CD4-positive, alpha-beta T cell treated with Interleukin-15 for 1 hour (primary cell): ENCODE results near the gene ALX4.

Source experiments
- DNase-seq: peaks from one replicate; pipeline ENCODE4 v3.0.0-alpha.2; 2020

ALX4 gene

DNA sequence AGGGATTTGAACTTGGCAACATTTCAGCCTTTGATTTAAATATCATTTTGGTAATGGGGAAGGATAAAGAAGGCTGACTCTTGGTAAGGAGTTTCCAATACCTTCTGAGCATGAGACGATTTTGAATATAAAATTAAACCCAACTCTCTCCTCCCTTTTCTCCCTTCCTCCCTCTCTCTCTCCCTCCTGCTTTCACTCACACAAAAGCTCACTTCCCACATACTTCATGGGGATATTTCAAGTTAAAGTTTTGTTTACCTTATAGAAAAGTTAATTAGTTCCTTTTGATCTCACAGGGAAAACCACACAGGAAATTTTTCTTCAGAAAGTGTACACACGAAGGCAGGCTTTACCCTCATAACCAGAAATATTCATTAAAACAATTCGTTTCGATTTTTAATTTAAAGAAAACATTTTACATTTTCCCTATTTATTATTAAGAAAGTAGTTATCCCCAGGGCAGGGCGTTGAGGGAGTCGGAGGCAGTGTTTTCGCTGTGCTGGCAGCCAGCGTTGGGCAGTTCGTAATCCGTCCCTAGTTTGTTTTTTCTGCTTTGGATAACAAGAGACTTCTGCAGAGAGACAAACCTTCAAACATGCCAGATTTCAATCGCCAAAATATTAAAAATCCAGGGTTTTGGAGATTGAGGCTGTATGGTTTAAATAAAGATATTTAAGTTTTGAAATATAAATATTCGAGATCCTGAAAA, 25.3 kb upstream of the ALX4 start:
- DNase-seq: no peak

DNA sequence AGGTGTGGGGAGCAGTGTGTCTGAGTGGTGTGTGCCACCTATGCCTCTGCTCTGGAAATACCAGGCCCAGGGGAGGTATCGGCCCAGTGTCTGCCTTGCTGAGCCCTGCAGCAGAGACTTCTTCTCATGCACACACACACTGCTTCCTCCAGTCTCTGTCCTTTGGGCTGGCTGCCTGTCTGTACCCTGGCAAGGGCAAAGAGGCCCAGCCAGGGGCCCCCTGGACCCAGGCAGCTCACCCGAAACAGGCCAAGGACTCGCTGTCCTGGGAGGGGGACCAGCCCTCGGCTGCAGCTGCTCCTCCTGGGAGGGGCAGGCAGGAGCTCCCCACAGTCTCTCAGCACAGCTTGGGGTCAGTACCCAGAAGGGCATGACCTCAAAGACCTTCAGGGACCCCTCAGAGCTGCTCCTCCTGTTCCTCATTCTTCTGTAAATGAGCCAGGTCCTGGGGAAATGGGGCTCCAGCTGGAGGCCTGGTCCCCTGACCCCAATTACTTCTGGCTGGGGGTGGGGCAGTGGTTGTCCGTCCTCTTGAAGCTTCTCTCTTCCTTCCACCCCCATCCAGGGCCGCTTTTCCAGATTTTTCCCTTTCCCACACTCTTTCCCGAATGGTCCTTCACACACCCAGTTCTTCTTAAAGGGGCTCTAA, 24.5 kb upstream of the ALX4 start:
- DNase-seq: no peak

DNA sequence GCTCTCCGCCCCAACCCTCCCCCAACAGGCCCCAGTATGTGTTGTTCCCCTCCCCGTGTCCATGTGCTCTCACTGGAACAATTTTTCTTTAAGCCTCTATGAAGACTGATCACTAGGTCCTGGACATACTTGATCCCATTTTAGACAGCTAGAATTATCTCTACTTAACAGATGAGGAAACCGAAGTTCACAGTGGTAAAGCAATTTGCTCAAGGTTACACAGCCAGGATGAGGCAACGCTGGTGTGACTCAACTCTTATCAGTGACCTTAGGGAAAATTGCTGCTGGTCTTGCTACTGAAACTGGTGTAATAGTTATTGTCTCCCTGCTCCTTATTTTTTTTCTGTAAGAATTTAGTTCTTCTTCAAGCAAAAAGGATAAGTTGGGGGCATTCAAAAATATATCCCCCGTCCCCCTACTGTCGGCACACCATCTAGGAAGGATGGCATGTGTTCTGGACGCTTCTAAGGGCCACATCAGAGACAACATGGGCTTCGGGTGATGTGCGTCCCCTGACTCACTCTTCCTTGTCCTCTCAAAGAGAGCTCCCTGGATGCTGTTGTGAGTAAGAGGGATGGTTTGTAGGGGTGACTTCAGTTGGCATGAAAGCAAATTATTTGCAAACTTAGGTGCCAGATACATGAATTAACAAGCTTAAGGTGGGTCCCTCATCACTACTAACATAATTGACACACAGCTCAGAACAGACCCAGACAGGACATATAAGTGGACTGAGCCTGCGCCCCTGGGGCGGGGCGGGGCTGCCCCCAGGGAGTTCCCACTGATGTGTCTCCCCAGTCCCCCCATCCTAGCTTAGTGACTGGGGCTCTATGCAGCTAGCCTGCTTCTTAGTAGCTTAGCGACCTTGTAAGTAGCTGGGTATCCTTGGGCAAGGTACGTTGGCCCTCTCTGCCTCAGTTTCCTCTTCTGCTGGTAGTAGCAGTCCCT, 23.6 kb upstream of the ALX4 start:
- no peak for DNase-seq

DNA sequence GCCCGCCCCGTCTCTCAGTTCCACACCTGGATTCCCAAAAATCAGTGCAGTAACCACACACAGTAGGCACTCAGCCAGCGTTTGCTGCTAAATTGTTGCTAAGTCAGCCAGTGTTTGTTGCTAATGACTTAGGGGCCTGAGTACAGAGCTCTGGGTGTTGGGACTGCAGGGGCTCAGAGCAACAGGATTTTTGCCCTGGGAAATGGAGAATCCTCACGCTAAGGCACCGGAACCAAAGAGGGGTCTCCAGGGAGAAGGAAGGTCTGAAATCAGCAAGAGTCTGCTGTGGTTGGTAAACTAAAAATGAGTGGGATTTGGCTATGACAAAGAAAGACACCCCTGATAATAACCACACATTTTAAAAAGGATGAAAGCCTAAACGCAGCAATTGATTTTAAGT, 22.7 kb upstream of the ALX4 start:
- DNase-seq: no peak

DNA sequence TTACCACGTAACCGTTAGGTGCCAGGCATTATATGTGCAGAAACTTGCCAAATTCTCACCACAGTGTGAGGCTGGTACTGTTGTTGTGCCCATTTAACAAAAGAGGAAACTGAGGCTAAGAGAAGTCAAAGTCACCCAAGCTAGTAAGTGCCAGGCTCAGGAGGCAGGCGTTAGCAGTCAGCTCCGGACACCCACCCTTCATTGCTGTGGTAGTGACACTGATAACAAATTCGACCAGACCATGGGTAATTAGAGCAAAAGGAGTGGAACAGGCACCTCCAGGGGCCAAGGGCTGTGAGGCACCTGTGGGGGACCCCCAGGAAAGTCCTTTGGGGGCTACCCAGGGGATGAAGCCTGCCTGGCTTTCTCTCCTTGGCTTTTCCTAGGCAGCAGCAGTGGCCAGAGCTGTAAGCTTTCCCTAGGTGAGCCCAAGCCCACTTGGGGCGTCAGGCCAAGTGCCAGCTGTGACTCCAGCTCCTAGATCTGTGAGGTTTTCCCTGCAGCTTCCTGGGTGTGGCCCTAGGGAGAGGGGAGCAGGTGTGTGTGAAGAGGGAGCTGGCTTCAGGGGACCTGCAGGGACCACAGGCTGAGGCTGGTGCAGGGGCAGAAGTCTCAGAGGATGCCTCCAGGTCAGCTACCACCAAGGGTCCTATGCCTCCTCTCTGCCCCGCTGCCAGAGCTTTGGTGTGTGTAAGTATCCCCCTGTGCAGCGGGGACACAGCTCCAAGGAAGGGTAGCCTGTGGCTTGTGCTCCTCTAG, 19.7 kb upstream of the ALX4 start:
- no peak for DNase-seq

DNA sequence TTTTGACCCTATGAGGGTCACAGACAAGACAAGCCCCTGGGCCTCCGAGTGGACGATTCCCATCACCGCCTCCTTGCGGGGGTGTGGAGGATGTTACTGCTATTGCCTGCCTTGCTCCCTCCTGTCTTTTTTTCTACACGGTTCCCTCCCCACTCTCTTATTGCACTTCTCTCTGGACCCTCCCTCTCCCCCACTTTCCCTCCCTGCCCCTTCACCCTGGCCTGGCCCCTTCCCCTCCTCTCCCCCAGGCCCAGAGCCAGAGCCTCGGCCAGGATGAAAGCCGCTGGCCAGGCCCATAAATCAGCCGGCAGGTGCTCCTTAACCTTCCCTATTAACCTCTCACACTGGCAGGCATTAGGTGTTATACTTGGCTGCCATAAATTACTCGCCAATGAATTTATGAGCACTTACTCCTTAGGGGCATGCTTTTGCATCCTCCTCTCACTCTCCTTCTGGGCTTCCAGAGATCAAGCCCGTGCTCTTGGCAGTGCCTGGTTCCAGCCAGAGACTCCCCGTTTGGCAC, 18.3 kb upstream of the ALX4 start:
- DNase-seq: no peak

DNA sequence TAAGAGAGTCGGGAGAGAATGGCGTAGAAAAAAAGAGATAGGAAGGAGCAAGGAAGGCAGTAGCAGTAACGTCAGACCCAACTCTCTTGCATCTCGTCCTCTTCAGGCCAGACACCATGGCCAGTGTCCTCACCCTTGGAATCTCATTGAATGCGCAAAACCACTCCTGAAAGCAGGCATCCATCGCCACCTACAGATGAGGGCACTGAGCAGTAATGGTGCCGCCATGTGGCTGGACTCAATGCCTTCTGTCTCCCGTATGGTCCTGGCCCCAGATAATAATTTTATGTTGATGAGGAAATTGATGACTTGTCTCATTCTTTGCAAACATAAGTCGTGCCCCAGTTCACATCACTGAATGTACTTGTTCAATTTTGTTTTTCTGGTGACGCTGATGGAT, 17.8 kb upstream of the ALX4 start:
- no peak for DNase-seq

DNA sequence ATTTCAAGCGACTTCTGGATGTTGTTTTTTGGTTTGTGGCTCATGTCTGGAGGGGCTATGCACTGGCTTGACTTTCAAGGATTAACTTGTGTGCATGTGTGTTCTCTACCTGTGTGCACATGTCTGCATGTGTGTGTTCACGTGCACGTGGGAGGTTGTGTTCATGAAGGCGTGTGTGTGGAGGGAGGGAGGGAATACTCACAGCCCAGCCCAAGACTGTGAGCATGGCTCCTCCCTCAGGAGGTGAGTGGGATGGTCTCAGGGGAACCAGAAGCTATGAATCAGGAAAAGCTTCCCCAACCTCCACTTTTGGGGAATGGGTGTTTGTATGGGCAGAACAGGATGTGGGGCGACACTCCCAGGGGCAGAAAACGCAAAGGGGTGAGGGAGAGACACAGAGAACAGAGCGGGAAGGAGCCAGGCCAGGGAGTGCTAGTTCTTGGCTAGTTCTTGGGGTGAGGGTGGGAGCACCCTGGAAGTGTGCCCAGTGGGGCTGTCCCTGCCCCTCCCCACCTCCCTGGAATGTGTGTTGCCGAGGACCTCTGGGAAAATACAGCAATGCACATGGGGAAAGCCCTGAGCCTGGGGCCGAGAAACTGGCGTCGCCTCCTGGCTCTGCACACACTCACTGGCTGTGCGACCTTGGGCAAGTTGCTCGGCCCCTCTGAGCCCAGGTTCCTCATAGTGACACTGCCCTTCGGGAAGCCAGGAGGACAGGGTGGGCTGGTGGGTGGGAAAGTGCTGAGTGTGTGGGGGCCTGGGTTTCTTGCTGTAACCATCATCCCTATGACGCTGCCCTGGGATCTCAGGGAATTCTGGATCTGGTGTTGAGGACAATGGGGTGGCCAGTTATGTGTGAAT, 16.9 kb upstream of the ALX4 start:
- no peak for DNase-seq

DNA sequence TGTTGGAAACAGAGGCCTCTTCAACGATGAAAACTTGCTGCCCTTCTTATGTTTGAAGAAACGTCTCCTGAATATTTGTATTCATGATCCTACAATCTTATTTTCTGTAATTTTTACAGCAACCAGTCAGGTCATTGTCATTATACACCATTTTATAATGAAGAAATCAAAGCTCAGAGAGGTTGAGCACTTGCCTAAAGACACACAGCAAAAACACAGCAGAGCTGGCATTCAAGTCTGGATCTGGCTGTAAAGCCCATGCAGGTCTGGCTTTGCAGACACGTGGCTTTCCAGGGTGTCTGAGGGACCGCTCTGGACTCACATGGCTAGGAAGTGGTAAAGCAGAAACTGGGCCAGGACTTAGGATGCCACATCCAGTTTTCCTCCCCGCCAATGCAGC, 15.8 kb upstream of the ALX4 start:
- no peak for DNase-seq

DNA sequence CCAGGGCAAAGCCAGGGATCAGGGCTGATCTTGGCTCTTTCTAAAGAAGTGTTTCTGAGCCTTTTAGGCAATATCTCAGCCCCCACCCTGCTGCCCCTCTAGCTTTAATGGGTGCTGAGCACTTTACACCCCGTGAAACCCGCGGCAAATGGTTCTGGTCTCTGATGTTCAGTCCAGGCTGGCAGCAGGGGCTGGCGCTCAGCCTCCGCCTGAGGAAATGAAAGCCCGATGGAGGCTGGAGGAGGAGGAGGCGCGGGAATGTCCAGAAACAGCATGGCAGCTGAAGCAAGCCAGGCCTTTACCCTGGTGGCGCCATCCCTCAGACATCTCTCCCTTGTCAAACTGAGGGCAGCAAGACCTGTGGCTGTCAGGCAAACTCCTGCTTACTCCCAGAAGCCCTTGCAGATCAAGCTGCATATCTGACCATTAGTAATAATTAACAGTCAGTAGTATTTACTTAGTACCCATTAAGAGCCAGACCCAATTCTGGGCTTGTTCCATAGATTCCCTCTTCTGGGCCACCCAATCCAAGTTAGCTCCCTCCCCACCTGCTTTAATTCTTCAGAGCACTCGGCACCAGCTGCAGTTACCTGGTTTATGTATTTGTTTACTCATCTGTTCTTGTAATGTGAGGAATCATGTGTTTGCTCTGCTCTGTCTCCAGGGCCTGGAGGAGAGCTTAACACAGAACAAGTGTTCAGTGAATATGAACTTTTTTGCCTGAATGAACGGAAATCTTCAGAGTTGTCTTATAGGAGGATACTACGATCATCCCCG, 15.0 kb upstream of the ALX4 start:
- no peak for DNase-seq

DNA sequence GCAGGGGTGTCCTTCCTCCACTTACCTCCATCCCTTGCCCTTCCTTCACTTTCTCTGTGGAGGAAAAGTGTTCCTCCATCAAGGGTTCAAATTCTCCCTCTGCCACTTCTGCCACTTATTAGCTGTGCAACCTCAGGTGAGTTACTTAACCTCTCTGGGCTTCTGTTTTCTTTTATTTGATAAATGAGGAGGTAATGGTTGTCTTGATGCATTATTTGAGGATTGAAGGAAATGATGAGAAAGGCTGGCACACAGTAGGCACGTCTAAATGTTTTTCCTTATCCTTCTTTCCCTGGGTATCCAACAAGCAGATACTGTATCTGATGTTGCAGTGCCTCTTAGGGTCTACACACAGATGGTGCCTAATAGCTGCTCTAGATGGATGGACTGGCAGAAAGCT, 14.3 kb upstream of the ALX4 start:
- DNase-seq: no peak

DNA sequence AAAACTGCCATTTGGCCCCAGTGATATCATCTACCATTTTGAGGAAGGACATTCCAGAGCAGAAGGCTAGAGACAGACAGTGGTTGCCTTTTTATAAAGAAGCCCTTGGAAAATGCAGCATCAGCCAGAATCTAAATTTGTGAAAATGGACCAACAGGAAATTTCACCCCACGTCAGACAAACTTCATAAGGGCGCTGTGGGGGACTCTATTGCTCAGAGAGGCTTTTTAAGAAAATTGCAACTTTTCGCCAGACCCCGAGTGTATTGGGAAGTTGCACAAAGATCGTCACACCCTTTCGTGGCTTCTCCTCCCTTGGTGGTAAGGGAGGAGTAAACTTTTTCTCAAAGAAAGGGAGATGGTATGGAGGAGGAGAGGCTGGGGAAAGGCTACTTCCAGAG, 12.3 kb upstream of the ALX4 start:
- no peak for DNase-seq

DNA sequence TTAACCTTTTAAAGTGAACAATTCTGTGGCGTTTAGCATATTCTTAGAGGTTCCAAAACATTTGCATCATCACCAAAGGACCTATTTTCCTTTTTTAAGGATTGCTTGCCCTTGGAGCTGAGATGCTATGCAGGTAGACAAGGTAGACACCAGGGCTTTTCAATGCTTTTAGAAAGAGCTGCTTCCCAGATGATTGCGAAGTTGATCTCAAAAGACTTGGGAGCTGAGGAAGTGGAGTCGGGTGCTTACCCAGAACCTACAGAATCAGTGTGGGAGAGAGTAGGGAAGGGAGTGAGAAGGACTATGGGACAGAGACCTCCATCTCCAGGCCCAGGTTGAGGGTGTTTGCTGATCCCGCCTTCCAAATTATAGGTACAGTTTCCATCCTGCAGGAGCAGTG, 11.1 kb upstream of the ALX4 start:
- no peak for DNase-seq

DNA sequence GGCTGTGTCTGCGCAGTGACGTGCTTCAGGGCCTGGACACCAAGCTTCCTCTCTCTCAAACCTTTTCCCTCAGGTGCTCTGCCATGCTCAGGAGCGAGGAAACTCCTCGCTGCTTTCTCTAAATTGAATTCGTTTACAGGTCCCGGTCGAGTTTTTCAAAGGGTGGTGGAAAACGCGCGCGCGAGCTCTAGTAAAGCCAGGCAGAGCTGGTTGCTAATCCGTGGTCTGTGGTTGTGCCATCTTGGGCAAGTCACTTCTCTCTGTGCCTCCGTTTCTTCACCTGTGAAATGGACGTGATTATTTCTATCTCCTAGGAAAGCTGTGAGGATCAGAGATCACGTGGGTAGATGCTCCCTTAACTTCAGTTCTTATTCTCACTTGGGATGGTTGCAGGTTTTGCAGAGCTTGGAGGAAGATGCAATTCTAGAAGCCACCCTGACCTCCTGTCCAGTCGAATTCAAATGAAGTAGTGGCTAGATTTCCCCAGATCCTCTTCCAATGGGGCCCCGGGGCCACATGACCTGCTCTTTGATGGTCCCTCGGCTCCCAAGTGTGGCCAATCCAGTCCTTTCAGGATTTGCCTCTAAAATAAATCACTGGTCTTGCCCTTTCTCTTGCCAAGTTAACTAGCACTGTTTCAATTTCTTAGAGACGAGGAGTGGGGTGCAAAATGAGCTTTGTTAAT, 10.5 kb upstream of the ALX4 start:
- no peak for DNase-seq

DNA sequence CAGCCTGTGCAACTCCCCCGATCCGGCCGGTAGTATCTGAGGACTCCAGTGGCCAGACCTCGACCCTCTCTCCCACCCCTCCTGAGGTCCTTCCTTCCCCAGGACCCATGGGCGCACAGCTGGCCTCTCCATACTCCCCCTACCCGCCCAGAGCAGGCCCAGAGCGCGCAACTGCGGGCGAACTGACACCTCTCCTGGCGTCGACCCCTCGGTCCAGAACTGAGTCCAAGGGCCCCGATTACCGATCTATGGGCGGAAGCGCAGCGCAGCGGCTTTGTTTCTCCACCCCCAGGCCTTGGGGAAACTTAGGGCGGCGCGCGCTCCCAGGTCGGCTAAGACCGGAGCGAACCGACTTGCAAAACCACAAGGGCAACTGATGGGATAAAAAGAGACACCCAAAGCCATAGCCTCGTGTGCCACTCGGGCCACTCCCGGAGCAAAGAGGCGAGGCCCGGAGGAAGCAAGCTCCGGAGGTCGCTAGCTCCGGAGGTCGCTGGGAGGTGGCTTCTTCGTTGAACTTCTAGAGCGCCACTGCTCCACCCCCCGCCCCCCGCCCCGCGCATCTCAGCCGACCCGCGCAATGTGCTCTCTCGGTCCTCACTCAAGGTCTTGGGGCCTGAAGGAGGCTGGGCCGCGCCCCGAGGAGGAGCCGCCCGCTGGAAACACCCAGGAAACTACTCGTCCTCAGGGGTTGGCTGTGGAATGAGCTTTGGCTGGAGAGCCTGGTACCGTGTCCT, 9.8 kb upstream of the ALX4 start:
- no peak for DNase-seq

DNA sequence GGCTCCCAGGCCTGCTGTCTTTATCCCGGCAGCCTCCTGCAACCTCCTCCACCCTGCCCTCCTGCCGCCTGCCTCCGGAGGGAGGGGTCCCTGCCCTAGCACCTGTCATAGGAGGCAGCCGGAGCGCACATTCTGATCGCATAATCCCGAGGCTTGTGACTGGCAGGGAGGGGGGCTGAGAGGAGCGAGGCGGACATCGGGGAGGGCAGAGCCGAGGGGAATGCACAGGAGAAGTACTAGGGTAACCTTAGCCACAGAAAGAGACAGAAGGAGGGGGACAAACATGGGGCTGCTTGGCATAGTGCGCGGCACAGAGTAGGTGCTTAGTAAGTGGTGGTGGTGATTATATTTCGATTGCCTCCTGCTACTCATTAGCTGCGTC, 9.2 kb upstream of the ALX4 start:
- DNase-seq: no peak

DNA sequence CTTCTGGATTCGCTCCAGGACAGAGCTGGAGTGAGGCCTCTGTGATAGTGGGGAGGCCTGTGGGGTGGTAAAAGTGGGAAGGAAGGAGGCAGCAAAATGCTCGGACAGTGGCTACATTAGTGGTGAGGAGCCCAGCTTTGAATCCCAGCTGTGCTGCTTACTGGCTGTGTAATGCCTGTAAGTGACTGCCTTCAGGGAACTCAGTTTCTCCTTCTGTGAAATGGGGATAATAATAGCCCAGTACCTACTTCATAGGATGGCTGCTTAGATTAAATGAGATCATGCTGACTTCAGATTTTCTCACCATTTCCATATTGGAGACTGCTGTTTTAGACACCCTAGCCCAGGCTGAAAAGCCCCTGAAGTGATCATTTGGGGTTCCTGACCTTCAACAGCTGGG, 8.4 kb upstream of the ALX4 start:
- no peak for DNase-seq

DNA sequence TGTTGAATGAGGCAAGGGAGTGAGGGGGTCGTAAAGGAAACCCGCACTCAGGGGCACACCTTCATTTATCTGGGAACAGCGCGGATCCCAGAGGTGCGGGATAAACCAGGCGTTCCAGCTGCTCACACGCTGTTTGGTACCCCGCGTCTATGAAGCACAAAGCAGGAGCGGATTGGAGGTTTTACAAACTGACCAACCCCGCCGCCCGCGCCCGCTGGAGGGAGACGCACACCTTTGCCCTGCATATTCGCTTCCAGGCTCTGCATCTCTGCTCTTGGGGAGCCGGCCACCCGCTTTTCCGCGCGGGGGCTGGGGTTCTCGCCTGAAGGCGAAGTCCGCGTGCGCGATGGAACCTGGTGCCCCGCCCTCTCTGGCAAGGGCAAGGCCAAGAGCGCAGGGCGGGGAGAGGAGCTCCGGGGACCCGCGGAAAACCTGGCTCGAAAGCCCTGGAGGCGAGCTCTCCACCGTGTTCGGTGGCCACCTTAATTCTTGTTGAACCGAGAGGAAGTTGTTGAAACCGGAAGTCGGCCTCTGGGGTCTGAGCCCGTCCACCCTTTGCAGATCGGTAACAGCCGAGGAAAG, 6.8 kb upstream of the ALX4 start:
- no peak for DNase-seq

DNA sequence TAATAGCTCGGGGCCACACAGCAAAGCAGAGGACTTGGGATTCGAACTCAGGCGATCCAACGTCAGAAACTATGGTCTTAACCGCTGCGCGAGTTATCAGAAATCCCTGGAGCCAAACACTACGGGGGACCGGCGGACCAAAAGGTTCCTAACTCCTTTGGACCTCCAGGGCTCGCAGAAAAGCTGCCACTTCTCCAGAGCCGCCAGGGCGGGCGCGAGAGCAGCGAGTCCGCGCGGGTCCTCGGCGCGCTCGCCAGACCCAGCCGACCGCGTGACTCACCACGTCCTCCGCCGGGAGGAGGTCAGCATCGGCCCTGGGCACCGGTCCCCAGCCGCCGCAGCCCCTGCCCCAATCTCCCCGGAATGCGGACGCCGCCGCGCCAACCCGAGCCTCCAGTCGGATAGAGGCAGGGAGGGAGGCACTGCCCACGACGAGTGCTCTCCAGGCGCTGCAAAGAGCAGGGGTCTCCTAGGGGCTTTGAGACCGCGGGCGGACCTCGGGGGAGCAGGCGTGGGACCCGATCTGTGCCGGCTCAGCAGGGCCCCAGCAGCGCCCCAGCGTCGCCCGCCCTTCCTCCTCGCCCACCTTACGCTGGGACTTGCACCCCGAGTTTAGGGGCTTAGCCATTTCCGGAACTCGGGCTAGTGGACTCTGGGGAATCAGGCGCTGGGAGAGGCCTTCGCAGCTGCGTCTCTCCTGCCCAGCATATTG, 6.2 kb upstream of the ALX4 start:
- no peak for DNase-seq
